NOMO-1 treated with DMSO at 0.1 percent for 48 hours (cell line): ENCODE data around the gene CD274.
"Not testable (repeated sequence)": the region's sequence is repeated elsewhere in the genome, so short reads cannot be mapped to it uniquely, and the experiment has no call there.

Experiments used
- DNase-seq: peaks from one replicate; lab custom pipeline; 2025; ENCODE audit not compliant: unreplicated experiment; lab: John Stamatoyannopoulos, UW

The CD274 gene

GRCh38 chr9:5464831-5465330 lies 14.5 kb downstream of the CD274 start:
- not testable (repeated sequence) for DNase-seq

GRCh38 chr9:5466005-5466404 lies 15.7 kb downstream of the CD274 start:
- DNase-seq, result no peak

- no peak for DNase-seq
Measured at GRCh38 chr9:5466766-5467165, 16.4 kb downstream of the CD274 start.

- DNase-seq, result no peak
Measured at GRCh38 chr9:5468850-5469249, 18.5 kb downstream of the CD274 start.

- DNase-seq, result no peak
Measured at GRCh38 chr9:5470122-5470521, 19.8 kb downstream of the CD274 start.

GRCh38 chr9:5470816-5471215 lies 20.5 kb downstream of the CD274 start:
- DNase-seq, result no peak

GRCh38 chr9:5475611-5476010 lies 25.3 kb downstream of the CD274 start:
- DNase-seq, result not testable (repeated sequence)

GRCh38 chr9:5478206-5478605 lies 27.9 kb downstream of the CD274 start:
- no peak for DNase-seq

- no peak for DNase-seq
Measured at GRCh38 chr9:5479994-5480694, 29.8 kb downstream of the CD274 start.

GRCh38 chr9:5480919-5481318 lies 30.6 kb downstream of the CD274 start:
- no peak for DNase-seq

GRCh38 chr9:5481322-5482040 lies 31.1 kb downstream of the CD274 start:
- no peak for DNase-seq

- no peak for DNase-seq
Measured at GRCh38 chr9:5482194-5482593, 31.9 kb downstream of the CD274 start.

GRCh38 chr9:5483306-5483705 lies 33.0 kb downstream of the CD274 start:
- DNase-seq, result no peak

GRCh38 chr9:5485378-5486085 lies 35.2 kb downstream of the CD274 start:
- no peak for DNase-seq

GRCh38 chr9:5486988-5487387 lies 36.6 kb downstream of the CD274 start:
- DNase-seq, result no peak

GRCh38 chr9:5488221-5489008 lies 38.1 kb downstream of the CD274 start:
- DNase-seq, result no peak

GRCh38 chr9:5489630-5490490 lies 39.5 kb downstream of the CD274 start:
- DNase-seq, result no peak

GRCh38 chr9:5492965-5493678 lies 42.8 kb downstream of the CD274 start:
- DNase-seq, result no peak

GRCh38 chr9:5493679-5494511 lies 43.6 kb downstream of the CD274 start:
- DNase-seq, result peak; percentile 55
